ENCODE measurements around the gene BHMT.

DNA sequence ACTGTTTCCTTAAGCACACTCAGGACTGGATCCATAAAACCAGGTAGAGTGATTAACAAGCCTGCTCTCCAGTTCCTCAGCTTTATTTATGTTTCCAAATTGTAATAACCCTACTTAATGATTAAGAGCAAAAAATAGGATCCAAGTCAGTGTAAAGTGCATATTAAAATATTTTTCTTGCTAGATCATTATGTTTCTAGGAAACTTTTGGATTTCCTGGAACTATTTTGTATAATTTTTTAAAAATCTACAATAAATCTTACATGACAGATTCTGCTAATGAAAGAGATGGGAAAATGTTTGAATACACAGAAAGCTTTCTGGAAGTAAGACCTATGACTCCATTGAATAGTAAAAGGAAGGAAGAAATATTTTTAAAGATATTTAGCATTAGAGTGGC, 35.5 kb downstream of the BHMT start:
- TF ChIP-seq CTCF (IDR thresholded peaks at IDR 0.05) (no peak), POLR2AphosphoS5 (IDR thresholded peaks at IDR 0.05; ENCODE audit: low read depth, low read length) (no peak), SIN3A (IDR thresholded peaks at IDR 0.05; ENCODE audit: borderline replicate concordance, insufficient read depth, low read depth, low read length) (no peak), TCF7L2 (IDR thresholded peaks at IDR 0.05; ENCODE audit: low read depth, low read length) (no peak)

Measured in Panc1 (cell line).